Activated naive CD8-positive, alpha-beta T cell treated with anti-CD3 and anti-CD28 coated beads for 36 hours (primary cell): Measurements from ENCODE around the gene WDR86. TPM values are rescaled to one million over a fixed set of nuclear protein-coding genes. Genes with fewer than 3 reads are reported as not detected.

Experiments
- DNase-seq: peaks from one replicate; pipeline ENCODE4 v3.0.0; 2021
- H3K27ac Mint-ChIP-seq: one replicate; pipeline ENCODE4 v1.8.0; 2022; ENCODE audit warnings: mild to moderate bottlenecking, moderate library complexity, mixed read lengths
- H3K27me3 Mint-ChIP-seq: one replicate; pipeline ENCODE4 v1.8.0; 2022; ENCODE audit warnings: mild to moderate bottlenecking, mixed read lengths
- H3K36me3 Mint-ChIP-seq: one replicate; pipeline ENCODE4 v1.8.0; 2021; ENCODE audit warnings: mild to moderate bottlenecking, mixed read lengths
- H3K4me1 Mint-ChIP-seq: one replicate; pipeline ENCODE4 v1.8.0; 2021; ENCODE audit warnings: mixed read lengths
- H3K4me3 Mint-ChIP-seq: one replicate; pipeline ENCODE4 v1.8.0; 2022; ENCODE audit warnings: mild to moderate bottlenecking, moderate library complexity, mixed read lengths
- H3K9me3 Mint-ChIP-seq: one replicate; pipeline ENCODE4 v1.8.0; 2022; ENCODE audit warnings: mixed read lengths
- total RNA-seq, 2 experiments: library from RNA; stranded (reverse); gene quantifications; one replicate each; pipeline ENCODE4 v1.2.3, GENCODE V29; 2021

The WDR86 gene
- total RNA-seq, 2 experiments from 2014 or later: not detected

- Mint-ChIP-seq H3K4me1 (peaks cover 2% of the 10 kb centered on the region), H3K27me3 (no peaks in the 10 kb centered on the region), H3K36me3 (peaks cover 31% of the 10 kb centered on the region), H3K9me3 (no peaks in the 10 kb centered on the region), H3K4me3 (no peak overlapping the region), H3K27ac (no peak overlapping the region)
- DNase-seq: no peak
Measured at GRCh38 chr7:151361193-151361959, 48.5 kb downstream of the WDR86 start.

GRCh38 chr7:151352512-151352911 lies 57.3 kb downstream of the WDR86 start:
- Mint-ChIP-seq H3K9me3 (no peaks in the 10 kb centered on the region), H3K4me3 (no peak overlapping the region), H3K36me3 (peaks cover 39% of the 10 kb centered on the region), H3K4me1 (peaks cover 36% of the 10 kb centered on the region), H3K27me3 (no peaks in the 10 kb centered on the region), H3K27ac (peak overlapping the region; percentile 93)
- DNase-seq: no peak

DNA sequence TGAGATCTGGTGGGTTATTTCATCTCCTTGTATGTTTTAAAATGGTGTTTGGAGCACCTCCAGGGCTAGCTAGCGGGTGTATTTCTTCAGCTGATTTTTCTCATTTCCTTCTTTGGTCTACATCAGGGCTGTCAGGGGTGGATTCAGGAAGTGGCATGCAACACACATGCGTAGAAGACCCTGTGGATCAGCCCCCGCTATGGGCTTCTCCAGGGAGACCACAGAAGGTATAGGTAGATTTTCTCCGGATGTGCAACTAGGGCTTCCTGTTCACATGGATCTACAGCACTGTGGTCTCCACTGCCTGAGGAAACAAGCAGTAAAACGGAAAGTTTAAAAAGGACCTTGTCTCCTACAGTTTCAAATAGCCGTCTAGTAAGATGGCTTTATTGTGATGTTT lies 57.9 kb downstream of the WDR86 start:
- Mint-ChIP-seq H3K4me3 (peak overlapping the region; percentile 67), H3K27ac (peak overlapping the region; percentile 93), H3K27me3 (no peaks in the 10 kb centered on the region), H3K9me3 (no peaks in the 10 kb centered on the region), H3K4me1 (peaks cover 37% of the 10 kb centered on the region), H3K36me3 (peaks cover 41% of the 10 kb centered on the region)
- peak; percentile 68 for DNase-seq

DNA sequence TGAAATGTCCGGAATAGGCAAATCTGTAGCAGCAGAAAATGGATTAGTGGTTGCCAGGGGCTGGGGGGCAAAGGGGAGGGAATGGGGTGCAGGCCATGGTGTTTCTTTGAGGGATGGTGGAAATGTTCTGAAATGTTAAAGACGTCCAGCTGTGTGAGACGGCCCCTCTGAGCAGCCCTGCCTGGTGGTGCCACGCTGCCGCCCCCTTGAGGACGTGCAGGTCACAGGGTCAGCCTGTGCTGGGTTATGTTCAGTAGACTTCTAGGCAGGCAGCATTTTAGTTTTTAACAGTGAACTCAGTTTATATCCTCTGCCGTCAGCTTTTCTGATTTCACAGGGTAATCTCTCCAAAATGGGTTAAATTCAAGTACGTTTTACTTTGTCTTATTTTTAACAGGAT lies 58.8 kb downstream of the WDR86 start:
- no peaks in the 10 kb centered on the region for H3K27me3 Mint-ChIP-seq
- no peaks in the 10 kb centered on the region for H3K9me3 Mint-ChIP-seq
- peak; percentile 66 for DNase-seq
- peak overlapping the region; percentile 93 for H3K27ac Mint-ChIP-seq
- H3K4me1 Mint-ChIP-seq: peaks cover 44% of the 10 kb centered on the region
- peaks cover 44% of the 10 kb centered on the region for H3K36me3 Mint-ChIP-seq
- peak overlapping the region; percentile 67 for H3K4me3 Mint-ChIP-seq

DNA sequence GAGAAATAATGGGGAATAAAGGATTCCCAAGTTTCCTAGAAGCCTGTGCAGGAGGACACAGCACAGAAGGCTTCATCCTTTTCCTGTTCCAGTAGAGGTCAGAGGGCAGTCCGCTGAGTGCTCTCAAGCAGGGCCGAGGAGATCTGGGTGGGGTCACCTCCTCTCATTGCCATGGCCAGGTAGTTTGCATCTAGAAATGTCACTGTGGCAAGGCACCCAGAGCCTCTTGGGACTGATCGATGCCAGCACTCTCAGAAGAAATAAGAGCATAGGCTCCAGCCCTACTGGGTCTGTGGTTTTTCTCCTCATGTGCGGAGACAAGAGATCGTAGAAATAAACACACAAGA lies 60.4 kb downstream of the WDR86 start:
- Mint-ChIP-seq H3K27ac (peak overlapping the region; percentile 93), H3K4me3 (peak overlapping the region; percentile 74), H3K9me3 (no peaks in the 10 kb centered on the region), H3K36me3 (peaks cover 38% of the 10 kb centered on the region), H3K27me3 (no peaks in the 10 kb centered on the region), H3K4me1 (peaks cover 53% of the 10 kb centered on the region)
- no peak for DNase-seq

GRCh38 chr7:151348970-151349369 lies 60.9 kb downstream of the WDR86 start:
- H3K9me3 Mint-ChIP-seq: no peaks in the 10 kb centered on the region
- peak overlapping the region; percentile 74 for H3K4me3 Mint-ChIP-seq
- H3K4me1 Mint-ChIP-seq: peaks cover 51% of the 10 kb centered on the region
- peaks cover 38% of the 10 kb centered on the region for H3K36me3 Mint-ChIP-seq
- no peak for DNase-seq
- H3K27me3 Mint-ChIP-seq: no peaks in the 10 kb centered on the region
- H3K27ac Mint-ChIP-seq: peak overlapping the region; percentile 93

- Mint-ChIP-seq H3K4me3 (no peak overlapping the region), H3K27ac (no peak overlapping the region), H3K27me3 (no peaks in the 10 kb centered on the region), H3K36me3 (peaks cover 42% of the 10 kb centered on the region), H3K4me1 (peaks cover 59% of the 10 kb centered on the region), H3K9me3 (no peaks in the 10 kb centered on the region)
- DNase-seq: no peak
Measured at GRCh38 chr7:151347200-151347599, 62.6 kb downstream of the WDR86 start.

- peak overlapping the region; percentile 87 for H3K27ac Mint-ChIP-seq
- H3K36me3 Mint-ChIP-seq: peaks cover 37% of the 10 kb centered on the region
- no peak for DNase-seq
Measured at GRCh38 chr7:151346470-151346769, 63.4 kb downstream of the WDR86 start.

GRCh38 chr7:151345576-151346469 lies 64.0 kb downstream of the WDR86 start:
- no peaks in the 10 kb centered on the region for H3K9me3 Mint-ChIP-seq
- H3K27ac Mint-ChIP-seq: peak overlapping the region; percentile 87
- peaks cover 45% of the 10 kb centered on the region for H3K4me1 Mint-ChIP-seq
- no peak for DNase-seq
- H3K27me3 Mint-ChIP-seq: no peaks in the 10 kb centered on the region
- H3K36me3 Mint-ChIP-seq: peaks cover 37% of the 10 kb centered on the region
- H3K4me3 Mint-ChIP-seq: peak overlapping the region; percentile 24

More at GRCh38 chr7:151346470-151346769, 63.4 kb downstream of the WDR86 start:
- H3K9me3 Mint-ChIP-seq: no peaks in the 10 kb centered on the region
- peaks cover 51% of the 10 kb centered on the region for H3K4me1 Mint-ChIP-seq
- H3K27me3 Mint-ChIP-seq: no peaks in the 10 kb centered on the region
- H3K4me3 Mint-ChIP-seq: no peak overlapping the region

GRCh38 chr7:151343516-151343915 lies 66.3 kb downstream of the WDR86 start:
- Mint-ChIP-seq H3K36me3 (peaks cover 39% of the 10 kb centered on the region), H3K4me1 (peaks cover 52% of the 10 kb centered on the region), H3K9me3 (peaks cover 17% of the 10 kb centered on the region)

DNA sequence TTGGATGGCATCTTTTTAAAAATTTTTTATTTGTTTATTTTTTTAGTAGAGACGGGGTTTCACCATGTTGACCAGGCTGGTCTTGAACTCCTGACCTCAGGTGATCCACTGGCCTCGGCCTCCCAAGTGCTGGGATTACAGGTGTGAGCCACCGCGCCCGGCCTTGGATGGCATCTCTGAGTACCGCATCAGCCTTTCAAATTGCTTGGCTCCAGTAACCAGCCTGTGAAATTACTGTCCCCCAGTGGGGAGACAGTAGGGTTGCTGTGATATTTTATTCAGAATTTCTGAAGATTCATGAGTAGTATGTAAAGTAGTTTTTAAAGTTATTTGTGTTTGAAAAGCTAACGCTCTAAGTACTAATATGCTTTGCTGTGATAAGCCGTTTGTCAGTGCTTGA lies 67.0 kb downstream of the WDR86 start:
- peaks cover 34% of the 10 kb centered on the region for H3K36me3 Mint-ChIP-seq
- peak overlapping the region; percentile 87 for H3K27ac Mint-ChIP-seq
- no peaks in the 10 kb centered on the region for H3K27me3 Mint-ChIP-seq
- peak overlapping the region; percentile 83 for H3K4me3 Mint-ChIP-seq
- H3K4me1 Mint-ChIP-seq: peaks cover 48% of the 10 kb centered on the region
- H3K9me3 Mint-ChIP-seq: peaks cover 17% of the 10 kb centered on the region
- DNase-seq: no peak

More at GRCh38 chr7:151343516-151343915, 66.3 kb downstream of the WDR86 start:
- no peak for DNase-seq
- Mint-ChIP-seq H3K27me3 (no peaks in the 10 kb centered on the region), H3K4me3 (peak overlapping the region; percentile 83), H3K27ac (peak overlapping the region; percentile 87)

GRCh38 chr7:151342102-151342646 lies 67.7 kb downstream of the WDR86 start:
- H3K36me3 Mint-ChIP-seq: peaks cover 30% of the 10 kb centered on the region
- peaks cover 44% of the 10 kb centered on the region for H3K4me1 Mint-ChIP-seq
- no peak for DNase-seq
- H3K4me3 Mint-ChIP-seq: peak overlapping the region; percentile 83
- H3K9me3 Mint-ChIP-seq: peaks cover 17% of the 10 kb centered on the region
- H3K27ac Mint-ChIP-seq: peak overlapping the region; percentile 87
- H3K27me3 Mint-ChIP-seq: no peaks in the 10 kb centered on the region

DNA sequence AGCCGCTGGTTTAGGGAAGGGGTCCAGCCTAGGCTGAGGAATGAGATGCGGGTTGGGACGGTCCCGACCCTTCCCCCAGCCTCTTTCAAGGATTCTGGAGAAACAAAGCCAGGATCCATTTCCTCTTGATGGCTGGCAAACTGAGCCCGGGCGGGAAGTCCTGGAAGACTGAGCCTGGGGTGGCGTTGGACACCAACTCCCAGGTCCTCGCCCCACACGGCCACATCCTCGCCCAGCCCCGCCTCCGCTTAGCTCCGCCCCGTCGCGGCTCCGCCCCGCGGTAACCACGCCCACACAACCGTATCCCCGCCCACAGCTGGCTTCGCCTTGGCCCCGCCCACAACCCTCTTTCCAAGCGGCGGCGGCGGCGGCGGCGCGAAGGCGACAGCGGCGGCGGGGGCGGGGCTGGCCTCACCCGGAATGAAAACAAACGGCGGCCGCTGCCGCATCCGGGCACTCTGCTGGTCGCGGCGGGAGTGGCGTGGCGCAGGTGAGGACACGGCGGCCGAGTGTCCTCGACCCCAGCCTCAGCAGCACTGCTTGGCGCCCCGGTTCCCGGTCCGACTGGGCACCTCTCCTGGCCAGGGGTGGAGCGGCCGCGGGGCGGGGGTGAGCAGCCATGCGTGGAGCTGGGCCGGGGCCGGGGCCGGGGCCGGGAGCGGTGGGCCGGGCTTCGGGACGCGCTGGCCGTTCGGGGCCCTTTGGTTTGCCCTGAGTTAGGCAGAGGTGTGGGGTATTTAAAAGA lies 68.3 kb downstream of the WDR86 start, which contains the start of gene NUB1:
TSS of gene NUB1 (plus strand) at position 456 of the 745 bp plus-strand sequence. CDS start 3,538 bp downstream, outside the sequence.
- Mint-ChIP-seq H3K36me3 (peaks cover 26% of the 10 kb centered on the region), H3K4me1 (peaks cover 44% of the 10 kb centered on the region), H3K27me3 (no peaks in the 10 kb centered on the region), H3K9me3 (peaks cover 17% of the 10 kb centered on the region), H3K4me3 (peak within 1 kb of the TSS; percentile 83), H3K27ac (peak within 1 kb of the TSS; percentile 92)
- DNase-seq: peak; percentile 92

DNA sequence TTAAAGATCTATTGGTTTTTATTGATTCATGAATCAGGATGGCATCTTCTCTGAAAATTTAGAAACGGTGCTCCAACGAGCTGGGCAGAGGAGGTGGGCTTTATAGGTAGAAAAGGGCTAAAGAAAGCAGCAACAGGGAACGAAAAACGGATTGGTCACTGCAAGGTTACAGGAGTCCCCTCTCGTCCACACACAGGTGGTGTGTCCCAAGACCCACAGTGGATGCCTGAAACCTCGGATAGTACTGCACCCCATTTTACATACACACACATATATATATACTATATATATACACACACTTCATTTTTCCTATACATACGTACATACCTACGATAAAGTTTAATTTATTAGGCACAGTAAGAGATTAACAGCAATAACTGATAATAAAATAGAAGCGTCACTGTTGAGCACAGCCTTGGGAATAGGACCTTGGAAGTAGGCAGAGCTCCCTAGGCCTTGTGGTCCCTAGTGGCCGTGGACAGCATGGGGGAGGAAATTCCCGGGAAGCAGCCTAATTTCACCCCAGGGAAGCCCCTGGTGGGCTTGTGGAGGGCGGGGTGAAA lies 69.0 kb downstream of the WDR86 start:
- Mint-ChIP-seq H3K9me3 (peaks cover 17% of the 10 kb centered on the region), H3K4me1 (peaks cover 44% of the 10 kb centered on the region), H3K27ac (peak overlapping the region; percentile 92), H3K27me3 (no peaks in the 10 kb centered on the region), H3K36me3 (peaks cover 20% of the 10 kb centered on the region), H3K4me3 (peak overlapping the region; percentile 83)
- DNase-seq: no peak
